SK-N-SH treated with all-trans-retinoic acid at 6 μM for 48 hours (cell line): ENCODE results near the gene HAVCR2.
"Not testable (repeated sequence)": the region's sequence is repeated elsewhere in the genome, so short reads cannot be mapped to it uniquely, and the experiment has no call there.

Experiments used
- ATAC-seq: fragments of 200-7000 bp; cut with Tn5 transposase; 3 replicates; pipeline ENCODE4 v1.9.1; 2020; ENCODE audit warnings: mild to moderate bottlenecking, moderate library complexity
- ARNTL ChIP-seq: fragments of 450-650 bp; formaldehyde crosslinking; IDR thresholded peaks from 2 replicates; pipeline ENCODE4 v1.5.0; 2020; ENCODE audit warnings: low read depth, mild to moderate bottlenecking, moderate library complexity, borderline replicate concordance
- BACH2 ChIP-seq: fragments of 250-450 bp; sonication (Bioruptor Pico); IDR thresholded peaks from 2 replicates; pipeline ENCODE4 v1.9.0; 2021; ENCODE audit warnings: mild to moderate bottlenecking, borderline replicate concordance
- CSDC2 ChIP-seq: fragments of 250-450 bp; sonication (Bioruptor Pico); IDR thresholded peaks from 2 replicates; pipeline ENCODE4 v1.5.0; 2020; ENCODE audit warnings: mild to moderate bottlenecking, moderate library complexity
- ESRRG ChIP-seq: fragments of 250-450 bp; sonication (Bioruptor Pico); IDR thresholded peaks from 2 replicates; pipeline ENCODE4 v1.6.1; 2021; ENCODE audit warnings: mild to moderate bottlenecking
- GLIS3 ChIP-seq: fragments of 250-450 bp; sonication (Bioruptor Pico); IDR thresholded peaks from 2 replicates; pipeline ENCODE4 v1.5.0; 2020; ENCODE audit warnings: mild to moderate bottlenecking, moderate library complexity
- ISL1 ChIP-seq: fragments of 250-450 bp; sonication (Bioruptor Pico); IDR thresholded peaks from 2 replicates; pipeline ENCODE4 v2.1.2; 2022; ENCODE audit warnings: mild to moderate bottlenecking, moderate library complexity
- OSR1 ChIP-seq: fragments of 250-450 bp; sonication (Bioruptor Pico); IDR thresholded peaks from 2 replicates; pipeline ENCODE4 v1.8.0; 2022; ENCODE audit warnings: moderate library complexity, mild to moderate bottlenecking, inconsistent platforms
- PPARA ChIP-seq: fragments of 250-450 bp; sonication (Bioruptor Pico); IDR thresholded peaks from 2 replicates; pipeline ENCODE4 v1.5.0; 2020; ENCODE audit warnings: mild to moderate bottlenecking, borderline replicate concordance
- RARB ChIP-seq: fragments of 250-450 bp; sonication (Bioruptor Pico); IDR thresholded peaks from 2 replicates; pipeline ENCODE4 v1.8.0; 2021; ENCODE audit warnings: mild to moderate bottlenecking, moderate library complexity
- SNAI2 ChIP-seq: fragments of 250-450 bp; sonication (Bioruptor Pico); IDR thresholded peaks from 2 replicates; pipeline ENCODE4 v1.5.0; 2020; ENCODE audit warnings: mild to moderate bottlenecking, moderate library complexity
- TCF4 ChIP-seq: fragments of 250-450 bp; sonication (Bioruptor Pico); IDR thresholded peaks from 2 replicates; pipeline ENCODE4 v1.8.0; 2021; ENCODE audit warnings: mild to moderate bottlenecking, moderate library complexity, borderline replicate concordance
- TOX ChIP-seq: fragments of 250-450 bp; sonication (Bioruptor Pico); IDR thresholded peaks from 2 replicates; pipeline ENCODE4 v1.8.0; 2021; ENCODE audit warnings: mild to moderate bottlenecking, moderate library complexity, borderline replicate concordance
- ZC3H10 ChIP-seq: fragments of 250-450 bp; sonication (Bioruptor Pico); IDR thresholded peaks from 2 replicates; pipeline ENCODE4 v1.5.1; 2021; ENCODE audit warnings: mild to moderate bottlenecking, moderate library complexity
- ZFP3 ChIP-seq: fragments of 250-450 bp; sonication (Bioruptor Pico); IDR thresholded peaks from 2 replicates; pipeline ENCODE4 v1.5.0; 2020; ENCODE audit warnings: mild to moderate bottlenecking, moderate library complexity
- ZFP30 ChIP-seq: fragments of 450-650 bp; formaldehyde crosslinking; IDR thresholded peaks from 2 replicates; pipeline ENCODE4 v1.5.0; 2022; ENCODE audit warnings: mild to moderate bottlenecking, moderate library complexity
- ZNF565 ChIP-seq: fragments of 450-650 bp; formaldehyde crosslinking; conservative IDR thresholded peaks from 2 replicates; pipeline ENCODE4 v1.5.0; 2020; ENCODE audit warnings: low read depth, mild to moderate bottlenecking, moderate library complexity
- ZNF70 ChIP-seq: fragments of 450-650 bp; formaldehyde crosslinking; IDR thresholded peaks from 2 replicates; pipeline ENCODE4 v1.5.0; 2020; ENCODE audit warnings: mild to moderate bottlenecking, moderate library complexity
- ZNF8 ChIP-seq: fragments of 450-650 bp; formaldehyde crosslinking; IDR thresholded peaks from 2 replicates; pipeline ENCODE4 v1.5.0; 2020; ENCODE audit warnings: mild to moderate bottlenecking, moderate library complexity
- TF ChIP-seq, protein P1 (sequence below): fragments of 250-450 bp; sonication (Bioruptor Pico); IDR thresholded peaks from 2 replicates; pipeline ENCODE4 v1.5.1; 2021; ENCODE audit warnings: mild to moderate bottlenecking, moderate library complexity
- TF ChIP-seq, protein P2 (sequence below): fragments of 250-450 bp; sonication (Bioruptor Pico); IDR thresholded peaks from 2 replicates; pipeline ENCODE4 v1.8.0; 2020; ENCODE audit warnings: mild to moderate bottlenecking, moderate library complexity, borderline replicate concordance
- TF ChIP-seq, protein P3 (sequence below): fragments of 250-450 bp; sonication (Bioruptor Pico); IDR thresholded peaks from 2 replicates; pipeline ENCODE4 v1.5.0; 2020; ENCODE audit warnings: mild to moderate bottlenecking, moderate library complexity
- TF ChIP-seq, protein P4 (sequence below): fragments of 250-450 bp; sonication (Bioruptor Pico); IDR thresholded peaks from 2 replicates; pipeline ENCODE4 v1.5.1; 2020; ENCODE audit warnings: low read depth, mild to moderate bottlenecking, moderate library complexity

HAVCR2 gene

DNA sequence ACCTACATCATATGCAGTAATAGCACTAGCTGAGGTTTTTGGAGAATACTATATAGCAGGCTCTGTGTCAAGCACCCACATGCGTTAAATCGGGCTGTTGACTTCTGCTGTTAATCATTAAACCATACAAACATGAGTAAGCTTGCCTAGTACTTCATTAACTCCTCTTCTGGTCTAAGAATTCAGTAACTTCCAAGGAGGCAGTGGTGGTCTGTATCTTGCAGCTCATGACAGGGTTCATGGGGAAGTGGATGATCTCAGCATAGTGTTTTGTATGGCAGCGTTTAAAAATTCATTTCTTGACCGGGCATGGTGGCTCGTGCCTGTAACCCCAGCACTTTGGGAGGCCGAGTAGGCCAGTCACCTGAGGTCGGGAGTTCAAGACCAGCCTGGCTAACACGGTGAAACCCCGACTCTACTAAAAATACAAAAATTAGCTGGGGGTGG is 49.7 kb downstream of the HAVCR2 start, which contains the start of gene HAVCR1:
HAVCR1 (minus strand) TSS at position 24 of the 447 bp plus-strand sequence. CDS start 1,173 bp downstream, outside the sequence.
- no peak for ATAC-seq
- no peak for TF ChIP-seq TOX (CRISPR knock-in tag)
- TF ChIP-seq SNAI2, result no peak
- TF ChIP-seq, protein P1, sequence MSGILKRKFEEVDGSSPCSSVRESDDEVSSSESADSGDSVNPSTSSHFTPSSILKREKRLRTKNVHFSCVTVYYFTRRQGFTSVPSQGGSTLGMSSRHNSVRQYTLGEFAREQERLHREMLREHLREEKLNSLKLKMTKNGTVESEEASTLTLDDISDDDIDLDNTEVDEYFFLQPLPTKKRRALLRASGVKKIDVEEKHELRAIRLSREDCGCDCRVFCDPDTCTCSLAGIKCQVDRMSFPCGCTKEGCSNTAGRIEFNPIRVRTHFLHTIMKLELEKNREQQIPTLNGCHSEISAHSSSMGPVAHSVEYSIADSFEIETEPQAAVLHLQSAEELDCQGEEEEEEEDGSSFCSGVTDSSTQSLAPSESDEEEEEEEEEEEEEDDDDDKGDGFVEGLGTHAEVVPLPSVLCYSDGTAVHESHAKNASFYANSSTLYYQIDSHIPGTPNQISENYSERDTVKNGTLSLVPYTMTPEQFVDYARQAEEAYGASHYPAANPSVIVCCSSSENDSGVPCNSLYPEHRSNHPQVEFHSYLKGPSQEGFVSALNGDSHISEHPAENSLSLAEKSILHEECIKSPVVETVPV (CRISPR knock-in tag), result no peak
- TF ChIP-seq ZFP30, result no peak
- no peak for TF ChIP-seq ZC3H10 (CRISPR knock-in tag)
- TF ChIP-seq, protein P2, sequence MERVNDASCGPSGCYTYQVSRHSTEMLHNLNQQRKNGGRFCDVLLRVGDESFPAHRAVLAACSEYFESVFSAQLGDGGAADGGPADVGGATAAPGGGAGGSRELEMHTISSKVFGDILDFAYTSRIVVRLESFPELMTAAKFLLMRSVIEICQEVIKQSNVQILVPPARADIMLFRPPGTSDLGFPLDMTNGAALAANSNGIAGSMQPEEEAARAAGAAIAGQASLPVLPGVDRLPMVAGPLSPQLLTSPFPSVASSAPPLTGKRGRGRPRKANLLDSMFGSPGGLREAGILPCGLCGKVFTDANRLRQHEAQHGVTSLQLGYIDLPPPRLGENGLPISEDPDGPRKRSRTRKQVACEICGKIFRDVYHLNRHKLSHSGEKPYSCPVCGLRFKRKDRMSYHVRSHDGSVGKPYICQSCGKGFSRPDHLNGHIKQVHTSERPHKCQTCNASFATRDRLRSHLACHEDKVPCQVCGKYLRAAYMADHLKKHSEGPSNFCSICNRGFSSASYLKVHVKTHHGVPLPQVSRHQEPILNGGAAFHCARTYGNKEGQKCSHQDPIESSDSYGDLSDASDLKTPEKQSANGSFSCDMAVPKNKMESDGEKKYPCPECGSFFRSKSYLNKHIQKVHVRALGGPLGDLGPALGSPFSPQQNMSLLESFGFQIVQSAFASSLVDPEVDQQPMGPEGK (CRISPR knock-in tag), result no peak
- TF ChIP-seq ISL1 (CRISPR knock-in tag), result no peak
- TF ChIP-seq RARB (CRISPR knock-in tag), result no peak
- no peak for TF ChIP-seq CSDC2 (CRISPR knock-in tag)
- no peak for TF ChIP-seq BACH2 (CRISPR knock-in tag)
- TF ChIP-seq ZFP3 (CRISPR knock-in tag), result no peak
- TF ChIP-seq ARNTL (CRISPR knock-in tag), result no peak
- TF ChIP-seq ZNF8 (CRISPR knock-in tag), result no peak
- TF ChIP-seq, protein P3, sequence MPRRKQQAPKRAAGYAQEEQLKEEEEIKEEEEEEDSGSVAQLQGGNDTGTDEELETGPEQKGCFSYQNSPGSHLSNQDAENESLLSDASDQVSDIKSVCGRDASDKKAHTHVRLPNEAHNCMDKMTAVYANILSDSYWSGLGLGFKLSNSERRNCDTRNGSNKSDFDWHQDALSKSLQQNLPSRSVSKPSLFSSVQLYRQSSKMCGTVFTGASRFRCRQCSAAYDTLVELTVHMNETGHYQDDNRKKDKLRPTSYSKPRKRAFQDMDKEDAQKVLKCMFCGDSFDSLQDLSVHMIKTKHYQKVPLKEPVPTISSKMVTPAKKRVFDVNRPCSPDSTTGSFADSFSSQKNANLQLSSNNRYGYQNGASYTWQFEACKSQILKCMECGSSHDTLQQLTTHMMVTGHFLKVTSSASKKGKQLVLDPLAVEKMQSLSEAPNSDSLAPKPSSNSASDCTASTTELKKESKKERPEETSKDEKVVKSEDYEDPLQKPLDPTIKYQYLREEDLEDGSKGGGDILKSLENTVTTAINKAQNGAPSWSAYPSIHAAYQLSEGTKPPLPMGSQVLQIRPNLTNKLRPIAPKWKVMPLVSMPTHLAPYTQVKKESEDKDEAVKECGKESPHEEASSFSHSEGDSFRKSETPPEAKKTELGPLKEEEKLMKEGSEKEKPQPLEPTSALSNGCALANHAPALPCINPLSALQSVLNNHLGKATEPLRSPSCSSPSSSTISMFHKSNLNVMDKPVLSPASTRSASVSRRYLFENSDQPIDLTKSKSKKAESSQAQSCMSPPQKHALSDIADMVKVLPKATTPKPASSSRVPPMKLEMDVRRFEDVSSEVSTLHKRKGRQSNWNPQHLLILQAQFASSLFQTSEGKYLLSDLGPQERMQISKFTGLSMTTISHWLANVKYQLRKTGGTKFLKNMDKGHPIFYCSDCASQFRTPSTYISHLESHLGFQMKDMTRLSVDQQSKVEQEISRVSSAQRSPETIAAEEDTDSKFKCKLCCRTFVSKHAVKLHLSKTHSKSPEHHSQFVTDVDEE (CRISPR knock-in tag), result no peak
- TF ChIP-seq, protein P4, sequence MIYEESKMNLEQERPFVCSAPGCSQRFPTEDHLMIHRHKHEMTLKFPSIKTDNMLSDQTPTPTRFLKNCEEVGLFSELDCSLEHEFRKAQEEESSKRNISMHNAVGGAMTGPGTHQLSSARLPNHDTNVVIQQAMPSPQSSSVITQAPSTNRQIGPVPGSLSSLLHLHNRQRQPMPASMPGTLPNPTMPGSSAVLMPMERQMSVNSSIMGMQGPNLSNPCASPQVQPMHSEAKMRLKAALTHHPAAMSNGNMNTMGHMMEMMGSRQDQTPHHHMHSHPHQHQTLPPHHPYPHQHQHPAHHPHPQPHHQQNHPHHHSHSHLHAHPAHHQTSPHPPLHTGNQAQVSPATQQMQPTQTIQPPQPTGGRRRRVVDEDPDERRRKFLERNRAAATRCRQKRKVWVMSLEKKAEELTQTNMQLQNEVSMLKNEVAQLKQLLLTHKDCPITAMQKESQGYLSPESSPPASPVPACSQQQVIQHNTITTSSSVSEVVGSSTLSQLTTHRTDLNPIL (CRISPR knock-in tag), result no peak
- TF ChIP-seq GLIS3 (CRISPR knock-in tag), result no peak

DNA sequence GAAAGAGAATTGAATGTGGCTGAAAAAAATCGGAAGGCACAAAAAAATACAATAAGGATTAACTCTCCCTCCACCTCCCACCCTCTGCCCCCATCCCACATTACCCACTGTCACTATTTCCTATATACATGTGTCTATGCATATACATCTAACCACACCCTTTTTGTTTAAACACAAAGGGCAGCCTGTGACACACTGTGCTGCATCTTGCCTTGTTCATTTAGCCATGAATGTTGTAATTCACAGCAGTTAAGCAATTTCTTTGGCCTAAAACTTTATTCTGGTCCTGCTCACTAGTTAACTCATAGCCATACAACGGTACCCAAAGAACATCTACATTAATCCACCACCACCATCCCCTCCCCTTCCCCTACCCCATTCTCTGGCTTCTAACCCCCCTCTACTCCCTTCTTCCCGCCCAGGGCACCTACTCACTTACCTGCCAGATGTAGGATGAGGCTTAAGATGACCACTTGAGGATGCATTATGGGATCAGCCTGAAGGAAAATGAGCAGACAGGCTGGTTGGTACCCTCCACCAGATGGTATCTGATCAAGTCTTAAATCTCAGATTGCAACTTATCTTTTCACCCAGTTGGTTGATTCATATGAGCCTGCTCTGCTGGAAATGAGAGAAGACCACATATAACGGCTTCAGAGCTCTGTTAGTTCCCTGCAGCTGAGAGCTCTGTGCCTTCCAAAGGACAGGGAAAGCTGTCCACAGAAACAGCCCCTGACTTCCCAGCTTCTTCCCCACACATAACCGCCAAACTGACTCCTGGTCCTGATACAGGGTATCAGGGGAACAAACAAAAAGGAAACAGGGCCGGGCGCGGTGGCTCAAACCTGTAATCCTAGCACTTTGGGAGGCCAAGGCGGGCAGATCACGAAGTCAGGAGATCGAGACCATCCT is 51.1 kb downstream of the HAVCR2 start:
- no peak for ATAC-seq
- TF ChIP-seq ARNTL (CRISPR knock-in tag) (no peak), TOX (CRISPR knock-in tag) (no peak), ZFP30 (no peak), ZNF70 (CRISPR knock-in tag) (no peak), TCF4 (no peak), GLIS3 (CRISPR knock-in tag) (no peak), CSDC2 (CRISPR knock-in tag) (no peak), BACH2 (CRISPR knock-in tag) (no peak), RARB (CRISPR knock-in tag) (no peak), ISL1 (CRISPR knock-in tag) (no peak), OSR1 (no peak)
- TF ChIP-seq, all 23 proteins: peak for 0

DNA sequence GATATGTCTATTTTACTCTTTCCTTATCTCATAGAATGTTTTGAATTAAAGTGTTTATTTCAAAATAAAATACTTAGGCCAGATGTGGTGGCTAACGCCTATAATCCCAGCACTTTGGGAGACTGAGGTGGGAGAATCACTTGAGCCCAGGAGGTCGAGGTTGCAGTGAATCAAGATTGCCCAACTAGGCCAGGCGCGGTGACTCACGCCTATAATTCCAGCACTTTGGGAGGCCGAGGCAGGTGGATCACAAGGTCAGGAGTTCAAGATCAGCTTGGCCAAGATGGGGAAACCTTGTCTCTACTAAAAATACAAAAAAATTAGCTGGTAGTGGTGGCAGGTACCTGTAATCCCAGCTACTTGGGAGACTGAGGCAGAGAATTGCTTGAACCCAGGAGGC is 52.0 kb downstream of the HAVCR2 start:
- not testable (repeated sequence) for ATAC-seq

DNA sequence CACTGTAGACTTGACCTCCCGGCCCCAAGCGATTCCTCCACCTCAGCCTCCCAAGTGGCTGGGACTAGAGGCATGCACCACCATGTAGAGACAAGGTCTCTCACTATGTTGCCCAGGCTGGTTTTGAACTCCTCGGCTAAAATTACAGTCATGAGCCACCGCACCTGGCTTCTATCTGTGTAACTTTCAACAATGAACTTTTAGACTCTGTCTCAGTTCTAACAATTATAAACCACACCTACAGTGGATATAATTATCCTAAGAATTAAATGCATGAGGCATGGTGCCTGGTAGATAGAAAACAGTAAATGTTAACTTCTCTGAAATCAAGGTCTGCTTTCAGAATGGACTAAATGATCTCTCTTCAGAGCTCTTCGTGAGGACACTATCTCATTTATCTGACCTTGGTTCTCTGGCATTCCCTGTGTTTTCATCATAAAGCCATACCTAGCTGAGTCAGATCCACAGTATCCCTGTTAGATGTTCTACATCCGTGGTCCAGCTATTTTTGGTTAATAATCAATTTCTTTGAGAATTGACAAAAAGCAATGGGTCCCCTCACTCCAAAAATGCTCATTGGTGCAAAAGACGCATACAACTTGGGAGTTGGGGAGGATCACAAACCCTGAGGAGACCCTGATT is 57.1 kb downstream of the HAVCR2 start:
- ATAC-seq, result no peak
- TF ChIP-seq, protein P1 (CRISPR knock-in tag), result no peak
- TF ChIP-seq ESRRG (CRISPR knock-in tag), result no peak
- no peak for TF ChIP-seq OSR1
- TF ChIP-seq ARNTL (CRISPR knock-in tag), result no peak
- TF ChIP-seq SNAI2, result no peak
- TF ChIP-seq GLIS3 (CRISPR knock-in tag), result no peak
- no peak for TF ChIP-seq ISL1 (CRISPR knock-in tag)
- TF ChIP-seq TOX (CRISPR knock-in tag), result no peak
- TF ChIP-seq ZFP30, result no peak
- TF ChIP-seq ZNF565 (CRISPR knock-in tag), result no peak
- TF ChIP-seq, protein P2 (CRISPR knock-in tag), result no peak
- no peak for TF ChIP-seq RARB (CRISPR knock-in tag)
- no peak for TF ChIP-seq ZNF8 (CRISPR knock-in tag)
- no peak for TF ChIP-seq ZFP3 (CRISPR knock-in tag)
- no peak for TF ChIP-seq TCF4
- TF ChIP-seq PPARA, result no peak
